Sigmoid colon (tissue), 4 donors: ENCODE measurements around the gene BTG2.

ENCODE experiments used
- CTCF ChIP-seq, 4 experiments: fragments of 450-650 bp in 3 of 4; fragments of 200-600 bp in 1 of 4; IDR thresholded peaks; one replicate each; pipeline ENCODE4 v1.5.1; 2016 to 2019; ENCODE audit warnings: antibody characterized with exemption in 4 of 4, mild to moderate bottlenecking in 3 of 4, moderate library complexity in 2 of 4
- EP300 ChIP-seq, 4 donors: sonication (generic); formaldehyde crosslinking; IDR thresholded peaks; one replicate each; pipeline ENCODE4 v1.6.1; 2017; ENCODE audit warnings: antibody characterized with exemption in 4 of 4
- POLR2A ChIP-seq, 2 donors: fragments of 450-650 bp; IDR thresholded peaks; one replicate each; pipeline ENCODE4 v1.6.1; 2016; ENCODE audit warnings: antibody characterized with exemption in 2 of 2, mild to moderate bottlenecking in 2 of 2, moderate library complexity in 2 of 2
- POLR2AphosphoS5 ChIP-seq, 4 donors: sonication (generic); formaldehyde crosslinking; IDR thresholded peaks; one replicate each; pipeline ENCODE4 v1.6.1; 2017; ENCODE audit warnings: antibody characterized with exemption in 4 of 4

- TF ChIP-seq CTCF (IDR thresholded peaks at IDR 0.05): no peak
- TF ChIP-seq POLR2AphosphoS5 (IDR thresholded peaks at IDR 0.05): no peak
- no peak for TF ChIP-seq POLR2A (IDR thresholded peaks at IDR 0.05)
- no peak for TF ChIP-seq EP300 (IDR thresholded peaks at IDR 0.05)
Measured at GRCh38 chr1:203349166-203349565, 43.8 kb downstream of the BTG2 start.
